Measurements from ENCODE around the gene FBF1. TPM values are rescaled to one million over a fixed set of nuclear protein-coding genes. Genes with fewer than 3 reads are reported as not detected.

The FBF1 gene
- total and polyA plus RNA-seq, 9 of the 15 experiments (the other 6 are each of a cell fraction or from before 2014, with no cell fraction given), result 0.46 to 14.9 (median 7.5) TPM

DNA sequence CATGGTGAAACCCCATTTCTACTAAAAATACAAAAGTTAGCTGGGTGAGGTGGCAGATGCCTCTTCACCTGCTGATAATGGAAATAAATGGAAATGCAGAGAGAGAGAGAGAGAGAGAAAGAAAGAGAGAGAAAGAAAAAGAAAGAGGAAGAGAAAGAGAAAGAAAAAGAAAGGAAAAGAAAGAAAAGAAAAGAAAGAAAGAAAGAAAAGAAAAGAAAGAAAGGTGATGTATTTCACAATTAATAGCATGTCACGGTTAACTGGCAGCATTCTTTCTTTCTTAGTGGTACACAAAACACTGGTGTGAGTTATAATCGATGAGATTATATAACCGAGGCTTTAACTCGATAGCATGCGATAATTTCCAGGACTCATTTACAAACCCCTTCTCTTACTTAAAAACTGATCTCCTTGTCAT lies 34.9 kb upstream of the FBF1 start:
- H3K9ac ChIP-seq (ENCODE audit: insufficient read depth in 1 of 2, low read depth in 2 of 2, low read length in 2 of 2), result peak overlapping the region in 1 of 2 experiments; percentile 22; a peak in 1 of 4 replicates
- whole genome bisulfite sequencing (ENCODE audit: insufficient coverage, low coverage, missing lambda C conversion rate), result 11% methylated on average over 5 of the region's 5 CpGs
- peaks cover 17 to 28% of the 10 kb centered on the region in 2 experiments for H3K4me1 ChIP-seq (replicated peaks in 1 of 2; ENCODE audit: control insufficient read depth in 2 of 2, insufficient read depth in 2 of 2, low read length in 2 of 2)
- POLR2A ChIA-PET, result interaction anchor here (1.0 to 1.3 kb wide), 2 partner anchors 33 to 200 kb away, joined by 3 to 5 read pairs; no protein-coding TSS in a partner anchor
- H3K27me3 ChIP-seq (ENCODE audit: control insufficient read depth in 2 of 2, insufficient read depth in 2 of 2, low read length in 2 of 2), result no peaks in the 10 kb centered on the region
- CTCF ChIA-PET (ENCODE audit: low intra/inter-chr PET ratio), result no interaction called here
- no peaks in the 10 kb centered on the region for H3K9me3 ChIP-seq (replicated peaks; ENCODE audit: control insufficient read depth, insufficient read depth, low read depth, low read length)
- H3K79me2 ChIP-seq (ENCODE audit: control insufficient read depth, insufficient read depth, low read length), result peaks cover 28% of the 10 kb centered on the region
- no peaks in the 10 kb centered on the region for H3K9me1 ChIP-seq (ENCODE audit: control insufficient read depth, insufficient read depth, low read length)
- peak overlapping the region; percentile 60; the same call in 2 of the 3 replicates for H3K27ac ChIP-seq (ENCODE audit: extremely low read depth, low read depth, low read length)
- ATAC-seq (no peak), FAIRE-seq (peak; percentile 35), DNase-seq (ENCODE audit: extremely low read depth in 1 of 4, low spot score in 3 of 4) (no peak)
- peaks cover 4% of the 10 kb centered on the region; the same call in 2 of the 3 replicates for H3K36me3 ChIP-seq (ENCODE audit: control insufficient read depth, insufficient read depth, low read length)
- peak overlapping the region; percentile 51; the same call in 1 of the 2 replicates for H3K4me2 ChIP-seq (ENCODE audit: insufficient read depth, low read length)
- no peak overlapping the region for H3K4me3 ChIP-seq
- intact Hi-C loops (cut with micrococcal nuclease) (loop anchor here (5.0 to 10.0 kb wide), 2 partner anchors 33 to 191 kb away; partner anchors contain the start of genes FBF1 and UNK), in situ Hi-C loops (cut with MboI) (no loop called here)
- H2AFZ ChIP-seq (ENCODE audit: low read depth, low read length), result peak overlapping the region; percentile 1; the same call in 1 of the 2 replicates
- H4K20me1 ChIP-seq (replicated peaks; ENCODE audit: control insufficient read depth, insufficient read depth, low read length), result peaks cover 1% of the 10 kb centered on the region; the same call in 1 of the 2 replicates
- BruUV-seq (replicated peaks), result no TSS peak
- peak; percentile 86; the same call in 1 of the 2 replicates for TF ChIP-seq LARP7 (IDR thresholded peaks at IDR 0.05)
- no peak for TF ChIP-seq MYNN (IDR thresholded peaks at IDR 0.05)
- TF ChIP-seq MYNN (CRISPR knock-in tag; IDR thresholded peaks at IDR 0.05), result no peak
- peak; percentile 26; the same call in 1 of the 2 replicates for TF ChIP-seq PHB2 (IDR thresholded peaks at IDR 0.05; ENCODE audit: low read depth)
- no peak for TF ChIP-seq ELF2 (CRISPR knock-in tag; IDR thresholded peaks at IDR 0.05)
- TF ChIP-seq GABPA (tag; conservative IDR thresholded peaks at IDR 0.05; ENCODE audit: low read depth), result no peak
- TF ChIP-seq, protein P1, sequence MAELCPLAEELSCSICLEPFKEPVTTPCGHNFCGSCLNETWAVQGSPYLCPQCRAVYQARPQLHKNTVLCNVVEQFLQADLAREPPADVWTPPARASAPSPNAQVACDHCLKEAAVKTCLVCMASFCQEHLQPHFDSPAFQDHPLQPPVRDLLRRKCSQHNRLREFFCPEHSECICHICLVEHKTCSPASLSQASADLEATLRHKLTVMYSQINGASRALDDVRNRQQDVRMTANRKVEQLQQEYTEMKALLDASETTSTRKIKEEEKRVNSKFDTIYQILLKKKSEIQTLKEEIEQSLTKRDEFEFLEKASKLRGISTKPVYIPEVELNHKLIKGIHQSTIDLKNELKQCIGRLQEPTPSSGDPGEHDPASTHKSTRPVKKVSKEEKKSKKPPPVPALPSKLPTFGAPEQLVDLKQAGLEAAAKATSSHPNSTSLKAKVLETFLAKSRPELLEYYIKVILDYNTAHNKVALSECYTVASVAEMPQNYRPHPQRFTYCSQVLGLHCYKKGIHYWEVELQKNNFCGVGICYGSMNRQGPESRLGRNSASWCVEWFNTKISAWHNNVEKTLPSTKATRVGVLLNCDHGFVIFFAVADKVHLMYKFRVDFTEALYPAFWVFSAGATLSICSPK (IDR thresholded peaks at IDR 0.05; ENCODE audit: borderline replicate concordance), result 0 out of 2 replicates have a peak, but pooled peaks have one; percentile 22
- TF ChIP-seq ZBTB5 (IDR thresholded peaks at IDR 0.05), result 0 out of 2 replicates have a peak, but pooled peaks have one; percentile 51
- TF ChIP-seq TCF3 (CRISPR knock-in tag; IDR thresholded peaks at IDR 0.05), result no peak
- peak; percentile 76 for TF ChIP-seq ARHGAP35 (IDR thresholded peaks at IDR 0.05; ENCODE audit: partially characterized antibody)
